RWPE1 (cell line): Measurements from ENCODE around the gene TTLL12.

Experiments
- CTCF ChIA-PET: fragments of 350-600 bp; sonication (Branson Sonifier 250); formaldehyde crosslinking; extraction: SDS; loops from one replicate; lab custom pipeline; 2021; lab: Yijun Ruan, JAX
- POLR2A ChIA-PET: fragments of 400-600 bp; formaldehyde crosslinking; extraction: SDS; loops from one replicate; lab custom pipeline; 2020; ENCODE audit warnings: antibody characterized with exemption; ENCODE audit not compliant: low non-redundant PET; lab: Yijun Ruan, JAX
- DNase-seq: peaks from one replicate; pipeline ENCODE4 v3.0.0; 2012; ENCODE audit warnings: low spot score
- H3K27ac ChIP-seq: fragments of 450-650 bp; 2 replicates; pipeline ENCODE4 v1.5.1; 2017
- TF ChIP-seq, protein P1 (sequence below): fragments of 450-650 bp; conservative IDR thresholded peaks from 2 replicates; pipeline ENCODE4 v1.5.1; 2017; ENCODE audit warnings: low read depth, mild to moderate bottlenecking

Gene TTLL12

DNA sequence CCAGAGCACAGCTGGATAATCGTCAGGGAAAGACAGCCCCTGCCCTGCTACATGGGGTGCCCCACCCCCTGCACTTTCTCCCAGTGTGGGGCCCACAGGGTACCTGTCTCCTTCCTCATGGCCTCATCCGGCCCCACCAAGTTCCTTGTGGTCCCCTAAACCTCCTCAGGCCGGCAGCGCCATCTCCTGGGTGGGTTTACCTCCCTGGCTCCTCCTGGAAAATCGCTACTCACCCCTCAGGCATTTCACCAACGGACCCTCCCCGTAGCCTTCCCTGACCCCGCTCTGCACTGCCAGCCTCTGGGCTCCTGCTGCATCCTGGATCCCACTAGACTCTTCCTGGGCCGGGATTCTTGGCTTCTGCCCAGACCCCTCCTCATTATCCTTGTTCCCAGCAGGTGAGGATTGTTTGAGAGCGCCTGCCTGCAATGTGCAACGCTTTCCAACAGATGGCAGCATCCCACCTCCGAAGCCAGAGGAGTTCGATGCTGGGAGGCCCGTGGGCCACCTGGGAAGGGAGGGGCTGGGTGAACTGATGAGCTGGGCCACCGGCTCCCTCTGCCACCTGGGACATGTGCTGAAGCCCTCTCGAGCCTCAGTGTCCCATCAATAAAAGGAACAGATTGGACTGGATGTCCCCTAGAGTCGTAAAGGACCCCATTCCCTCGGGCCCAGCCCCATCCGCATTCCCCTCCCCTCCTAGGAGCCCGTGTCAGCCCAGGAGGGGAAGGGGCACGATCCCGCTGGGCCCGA, 44.2 kb upstream of the TTLL12 start:
- ChIA-PET CTCF (interaction anchor here (0.6 to 1.2 kb wide), 6 partner anchors 9 to 164 kb away, joined by 3 to 9 read pairs (median 4); no protein-coding TSS in a partner anchor), POLR2A (no interaction called here)
- DNase-seq: peak; percentile 53
- no peak overlapping the region for H3K27ac ChIP-seq
- TF ChIP-seq, protein P1, sequence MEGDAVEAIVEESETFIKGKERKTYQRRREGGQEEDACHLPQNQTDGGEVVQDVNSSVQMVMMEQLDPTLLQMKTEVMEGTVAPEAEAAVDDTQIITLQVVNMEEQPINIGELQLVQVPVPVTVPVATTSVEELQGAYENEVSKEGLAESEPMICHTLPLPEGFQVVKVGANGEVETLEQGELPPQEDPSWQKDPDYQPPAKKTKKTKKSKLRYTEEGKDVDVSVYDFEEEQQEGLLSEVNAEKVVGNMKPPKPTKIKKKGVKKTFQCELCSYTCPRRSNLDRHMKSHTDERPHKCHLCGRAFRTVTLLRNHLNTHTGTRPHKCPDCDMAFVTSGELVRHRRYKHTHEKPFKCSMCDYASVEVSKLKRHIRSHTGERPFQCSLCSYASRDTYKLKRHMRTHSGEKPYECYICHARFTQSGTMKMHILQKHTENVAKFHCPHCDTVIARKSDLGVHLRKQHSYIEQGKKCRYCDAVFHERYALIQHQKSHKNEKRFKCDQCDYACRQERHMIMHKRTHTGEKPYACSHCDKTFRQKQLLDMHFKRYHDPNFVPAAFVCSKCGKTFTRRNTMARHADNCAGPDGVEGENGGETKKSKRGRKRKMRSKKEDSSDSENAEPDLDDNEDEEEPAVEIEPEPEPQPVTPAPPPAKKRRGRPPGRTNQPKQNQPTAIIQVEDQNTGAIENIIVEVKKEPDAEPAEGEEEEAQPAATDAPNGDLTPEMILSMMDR: peak; percentile 92

DNA sequence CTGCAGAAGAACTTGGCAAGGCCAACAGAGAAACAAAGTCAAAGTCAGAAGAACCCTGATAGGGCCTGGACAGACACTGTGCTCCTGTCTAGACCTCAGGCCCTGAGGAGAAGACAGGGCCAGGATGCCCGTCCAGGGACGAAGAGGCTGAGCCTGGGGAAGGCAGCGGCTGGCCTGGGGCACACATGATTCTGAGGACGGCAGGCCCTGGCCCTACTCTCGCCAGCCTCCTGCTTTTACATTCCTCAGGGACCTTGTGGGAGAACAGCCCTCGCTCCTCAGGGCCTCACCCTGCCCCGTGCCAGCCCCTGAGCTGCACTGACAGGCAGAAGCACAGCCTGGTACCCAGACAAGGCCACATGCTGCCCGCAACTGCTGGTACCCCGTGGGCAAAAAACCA, 43.6 kb upstream of the TTLL12 start:
- ChIA-PET CTCF (interaction anchor here (0.6 kb wide), 1 partner anchor 48 kb away, joined by 4 read pairs; no protein-coding TSS in a partner anchor), POLR2A (no interaction called here)
- TF ChIP-seq, protein P1: no peak
- no peak overlapping the region for H3K27ac ChIP-seq
- no peak for DNase-seq

DNA sequence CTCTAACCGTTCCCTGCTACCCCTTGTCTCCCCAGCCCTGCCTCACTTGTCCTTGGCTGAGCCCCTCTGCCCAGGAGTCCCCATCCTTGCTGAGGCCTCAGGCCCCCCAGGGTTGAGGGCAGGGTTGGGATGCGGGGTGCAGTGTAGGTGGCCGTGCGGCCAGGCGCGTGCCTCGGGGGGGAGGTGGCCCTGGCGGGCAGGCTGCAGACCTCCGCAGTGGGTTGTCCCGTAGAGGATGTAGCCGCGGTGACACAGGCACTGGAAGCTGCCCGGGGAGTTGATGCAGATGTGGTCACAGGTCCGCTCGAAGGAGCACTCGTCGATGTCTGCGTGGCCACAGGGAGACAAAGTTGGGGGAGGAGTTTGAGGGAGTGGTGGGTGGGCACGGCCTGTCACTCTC, 41.9 kb upstream of the TTLL12 start:
- H3K27ac ChIP-seq: no peak overlapping the region
- TF ChIP-seq, protein P1: no peak
- ChIA-PET POLR2A (no interaction called here), CTCF (interaction anchor here (0.6 to 0.7 kb wide), 3 partner anchors 18 to 582 kb away, joined by 3 to 4 read pairs (median 3); no protein-coding TSS in a partner anchor)
- DNase-seq: no peak

DNA sequence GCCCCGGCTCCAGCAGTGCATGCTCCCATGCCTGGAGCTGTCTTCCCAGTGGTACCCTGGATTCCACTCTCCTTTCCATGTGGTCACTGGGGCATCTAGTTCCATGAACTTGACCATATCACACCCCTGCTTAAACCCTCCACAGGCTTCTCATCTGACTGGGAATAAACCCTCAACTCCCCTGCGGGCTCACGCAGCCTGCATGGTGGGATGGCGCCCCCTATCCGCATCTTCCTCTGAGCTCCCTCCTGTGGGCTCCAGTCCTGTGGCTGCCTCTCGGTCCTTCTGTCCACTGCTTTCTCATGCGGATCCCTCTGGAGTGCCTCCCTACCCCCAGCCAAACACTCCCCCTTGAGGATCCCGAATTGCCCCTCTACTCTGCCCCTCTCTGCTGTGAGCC, 41.4 kb upstream of the TTLL12 start:
- H3K27ac ChIP-seq: no peak overlapping the region
- POLR2A ChIA-PET: no interaction called here
- peak; percentile 11 for DNase-seq
- CTCF ChIA-PET: interaction anchor here (0.6 kb wide), 2 partner anchors 18 to 581 kb away, joined by 3 to 4 read pairs; no protein-coding TSS in a partner anchor
- TF ChIP-seq, protein P1: no peak

DNA sequence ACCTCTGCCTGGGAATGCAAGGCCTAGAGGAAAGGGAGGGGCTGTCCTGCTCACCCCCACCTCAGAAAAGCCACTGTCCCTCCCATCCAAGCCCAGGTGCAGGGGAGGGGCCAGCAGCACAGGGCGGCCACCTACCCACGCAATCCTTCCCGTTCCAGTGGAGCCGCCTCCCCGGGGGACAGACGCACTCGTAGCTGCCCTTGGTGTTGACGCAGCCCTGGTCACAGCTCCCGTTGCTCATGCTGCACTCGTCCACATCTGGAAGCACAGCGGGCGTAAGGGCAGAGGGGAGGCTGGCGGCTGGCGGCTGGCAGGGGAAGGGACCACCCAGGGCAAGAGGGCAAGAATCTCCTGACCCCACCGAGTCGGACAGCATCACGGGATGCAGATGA, 40.3 kb upstream of the TTLL12 start:
- H3K27ac ChIP-seq: no peak overlapping the region
- TF ChIP-seq, protein P1: no peak
- POLR2A ChIA-PET: no interaction called here
- CTCF ChIA-PET: interaction anchor here (0.6 kb wide), 1 partner anchor 173 kb away, joined by 6 read pairs; no protein-coding TSS in a partner anchor
- no peak for DNase-seq

DNA sequence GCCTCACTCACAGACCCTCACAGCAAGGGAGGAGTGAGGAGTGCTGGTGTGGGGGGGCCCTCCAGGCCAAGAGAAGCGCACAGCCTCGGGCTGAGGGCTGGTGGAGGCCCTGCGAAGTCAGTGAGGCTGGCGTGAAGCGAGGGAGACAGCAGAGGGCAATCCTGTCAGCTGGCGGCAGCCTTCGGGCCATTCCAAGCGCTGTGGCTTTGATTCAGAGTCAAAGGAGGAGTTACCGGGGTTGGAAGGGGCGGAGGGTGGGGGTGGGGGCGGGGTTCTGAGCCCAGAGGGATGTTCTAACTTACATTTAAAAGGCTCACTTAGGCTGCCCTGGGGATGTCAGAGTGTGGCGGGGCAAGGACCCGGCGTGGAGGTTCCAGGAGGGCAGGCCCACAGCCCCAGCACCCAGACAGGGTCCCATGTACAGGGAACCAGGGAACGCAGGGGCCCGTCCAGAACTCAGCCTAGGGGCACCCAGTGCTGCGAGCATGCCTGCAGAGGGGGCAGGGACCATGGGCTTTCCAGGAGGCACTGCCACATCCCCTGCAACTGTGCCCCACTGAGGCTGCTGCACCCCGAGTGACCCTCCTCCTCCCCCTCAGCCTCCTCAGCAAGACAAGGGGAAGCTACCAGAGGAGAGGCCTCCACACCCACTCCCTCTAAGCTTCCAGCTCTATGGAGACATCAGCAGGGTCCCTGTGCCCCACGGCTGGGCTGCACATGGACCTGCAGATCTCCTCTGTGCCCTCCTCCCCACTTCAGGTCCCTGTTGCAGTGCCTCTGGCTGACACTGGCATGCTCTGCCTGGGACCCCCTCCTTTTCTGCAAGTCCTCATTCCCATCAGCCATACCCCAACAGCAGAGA, 39.7 kb upstream of the TTLL12 start:
- CTCF ChIA-PET: no interaction called here
- DNase-seq: peak; percentile 10
- no peak overlapping the region for H3K27ac ChIP-seq
- TF ChIP-seq, protein P1: no peak
- POLR2A ChIA-PET: no interaction called here
